GM12801 (cell line): ENCODE data around the gene ZNF331.

Source experiments
- CTCF ChIP-seq: IDR thresholded peaks from one replicate; pipeline ENCODE4 v1.5.1; 2011; ENCODE audit warnings: control low read depth; ENCODE audit not compliant: insufficient read length; ENCODE audit errors: extremely low read depth

The ZNF331 gene

DNA sequence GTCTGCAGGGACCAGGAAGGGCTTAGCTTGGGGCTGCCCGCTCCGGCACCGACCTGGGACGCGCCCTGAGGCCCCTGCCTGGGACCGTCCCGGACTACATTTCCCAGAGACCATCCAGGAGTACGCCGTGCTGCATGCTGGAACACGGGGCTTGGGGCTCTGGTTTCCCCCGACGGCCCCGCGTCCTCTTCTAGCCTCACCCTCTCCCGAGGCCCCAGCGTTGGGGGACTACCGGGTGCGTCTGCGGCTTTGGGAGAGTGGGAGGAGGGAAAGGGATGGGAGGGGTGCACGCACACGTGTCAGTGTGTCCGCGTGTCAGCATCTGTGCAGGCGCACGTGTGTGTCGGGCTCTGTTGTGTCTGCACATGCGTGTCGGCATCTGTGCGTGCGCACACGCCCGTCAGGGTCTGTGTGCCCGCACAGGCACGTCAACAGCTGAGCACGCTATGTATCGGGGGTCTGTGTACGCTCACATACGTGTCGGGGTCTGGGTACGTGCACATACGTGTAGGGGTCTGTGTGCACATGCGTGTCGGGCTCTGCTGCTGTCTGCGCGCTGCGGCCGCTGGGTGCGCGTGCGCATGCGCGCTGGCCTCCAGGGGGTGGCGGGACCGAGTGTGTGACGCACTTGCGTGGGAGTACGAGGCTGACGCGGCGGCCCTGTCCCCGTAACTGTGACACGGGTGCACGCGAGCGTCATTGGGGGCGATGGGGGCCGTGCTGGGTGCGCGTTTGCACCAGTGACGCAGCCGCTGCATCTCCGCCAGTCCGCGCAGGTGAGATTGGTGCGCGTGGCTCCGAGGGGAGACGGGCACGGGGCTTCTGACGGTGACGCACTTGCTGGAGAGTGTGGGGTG lies at the start of gene ZNF331:
TSS of gene ZNF331 (plus strand) at position 625 of the 857 bp plus-strand sequence. CDS start 31,232 bp downstream, outside the sequence.
- TF ChIP-seq CTCF: no peak

DNA sequence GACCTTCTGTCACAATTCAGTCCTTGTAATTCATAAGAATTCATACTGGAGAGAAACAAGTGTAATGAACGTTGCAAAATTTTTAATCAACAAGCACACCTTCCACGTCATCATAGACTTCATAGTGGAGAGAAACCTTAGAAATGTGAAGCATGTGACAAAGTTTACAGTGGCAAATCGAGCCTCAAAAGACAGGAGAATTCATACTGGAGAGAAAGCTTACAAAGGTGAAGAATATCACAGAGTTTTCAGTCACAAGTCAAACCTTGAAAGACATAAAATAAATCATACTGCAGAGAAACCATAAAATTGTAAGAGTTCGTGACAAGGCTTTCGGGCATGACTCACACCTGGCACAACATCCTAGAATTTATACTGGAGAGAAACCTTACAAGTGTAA lies 45.8 kb upstream of the ZNF331 start:
- TF ChIP-seq CTCF: no peak

DNA sequence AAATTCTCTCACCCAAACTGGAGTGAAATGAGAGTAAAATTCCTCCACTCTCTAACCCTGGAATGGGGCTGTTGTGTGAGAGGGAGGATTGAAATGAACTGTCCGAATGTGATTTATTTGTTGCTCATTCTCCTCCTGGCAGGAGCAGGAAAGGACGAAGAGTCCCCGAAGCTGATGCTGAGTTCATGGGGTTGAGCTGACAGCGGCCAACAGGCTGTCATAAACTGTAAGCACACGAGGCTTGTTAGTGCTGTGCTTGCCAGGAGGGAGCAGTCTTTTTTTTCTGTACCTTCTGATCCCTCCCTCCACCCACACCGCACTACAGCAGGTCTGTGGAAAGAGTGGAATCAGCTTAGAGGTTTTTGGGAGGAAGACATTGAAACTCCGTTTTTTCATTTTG lies 33.1 kb upstream of the ZNF331 start:
- TF ChIP-seq CTCF: no peak

GRCh38 chr19:53506728-53507127 lies 31.2 kb upstream of the ZNF331 start:
- TF ChIP-seq CTCF: no peak

- no peak for TF ChIP-seq CTCF
These were observed 30.2 kb upstream of the ZNF331 start for GRCh38 chr19:53507523-53508442.

- no peak for TF ChIP-seq CTCF
These were observed 28.5 kb upstream of the ZNF331 start for GRCh38 chr19:53509443-53509842.

DNA sequence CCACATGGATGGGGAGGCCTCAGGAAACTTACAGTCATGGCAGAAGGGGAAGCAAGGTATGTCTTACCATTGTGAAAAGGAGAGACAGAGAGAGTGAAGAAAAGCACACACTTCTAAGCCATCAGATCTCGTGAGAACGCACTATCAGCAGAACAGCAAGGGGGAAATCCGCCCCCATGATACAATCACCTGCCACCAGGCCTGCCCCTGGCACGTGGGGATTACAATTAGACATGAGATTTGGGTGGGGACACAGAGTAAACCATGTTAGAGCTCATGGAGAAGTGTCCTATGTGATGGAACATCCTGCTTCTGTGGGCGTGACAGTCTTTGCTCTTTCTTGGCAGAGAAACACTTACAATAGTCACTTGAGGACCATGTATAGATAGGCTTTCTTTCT lies 28.1 kb upstream of the ZNF331 start:
- no peak for TF ChIP-seq CTCF
